GM23248 (cell line): Measurements from ENCODE around the gene NBPF3. TPM values are rescaled to one million over a fixed set of nuclear protein-coding genes. Genes with fewer than 3 reads are reported as not detected.
"Not testable (repeated sequence)": the region's sequence is repeated elsewhere in the genome, so short reads cannot be mapped to it uniquely, and the experiment has no call there.

Experiments
- DNase-seq: peaks from one replicate; pipeline ENCODE4 v3.0.0-alpha.2; 2015
- H2AFZ ChIP-seq: fragments of 200-600 bp; sonication (generic); 2 replicates; pipeline ENCODE4 v1.6.1; 2016; ENCODE audit warnings: antibody characterized with exemption
- H3F3A ChIP-seq: fragments of 200-600 bp; sonication (generic); 2 replicates; pipeline ENCODE4 v1.6.1; 2016; ENCODE audit warnings: mild to moderate bottlenecking, antibody characterized with exemption, mixed run types; ENCODE audit not compliant: insufficient read depth
- H3K27ac ChIP-seq: fragments of 200-600 bp; sonication (generic); 2 replicates; pipeline ENCODE4 v1.5.1; 2016; ENCODE audit warnings: mild to moderate bottlenecking
- H3K27me3 ChIP-seq: fragments of 200-600 bp; sonication (generic); replicated peaks from 2 replicates; pipeline ENCODE4 v1.6.1; 2016; ENCODE audit warnings: mild to moderate bottlenecking; ENCODE audit not compliant: insufficient read depth
- H3K36me3 ChIP-seq: fragments of 200-600 bp; sonication (generic); 2 replicates; pipeline ENCODE4 v1.6.1; 2016; ENCODE audit warnings: low read depth, mild to moderate bottlenecking
- H3K4me1 ChIP-seq: fragments of 200-600 bp; sonication (generic); 2 replicates; pipeline ENCODE4 v1.6.1; 2016; ENCODE audit warnings: mild to moderate bottlenecking; ENCODE audit not compliant: insufficient read depth
- H3K4me2 ChIP-seq: fragments of 200-600 bp; sonication (generic); one replicate; pipeline ENCODE4 v1.6.1; 2016; ENCODE audit warnings: mild to moderate bottlenecking; ENCODE audit not compliant: unreplicated experiment
- H3K4me3 ChIP-seq: fragments of 200-600 bp; sonication (generic); 2 replicates; pipeline ENCODE4 v1.5.1; 2016; ENCODE audit warnings: mild to moderate bottlenecking
- H3K79me2 ChIP-seq: fragments of 200-600 bp; sonication (generic); 2 replicates; pipeline ENCODE4 v1.6.1; 2016; ENCODE audit warnings: mild to moderate bottlenecking; ENCODE audit not compliant: insufficient read depth
- H3K9ac ChIP-seq: fragments of 200-600 bp; sonication (generic); 2 replicates; pipeline ENCODE4 v1.6.1; 2016; ENCODE audit warnings: mild to moderate bottlenecking
- H3K9me2 ChIP-seq: fragments of 200-600 bp; sonication (generic); 2 replicates; pipeline ENCODE4 v1.6.1; 2016; ENCODE audit warnings: mixed run types, mild to moderate bottlenecking, moderate library complexity; ENCODE audit not compliant: insufficient read depth
- H3K9me3 ChIP-seq: fragments of 200-600 bp; sonication (generic); one replicate; pipeline ENCODE4 v1.6.1; 2017; ENCODE audit warnings: low read depth
- H4K20me1 ChIP-seq: fragments of 200-600 bp; sonication (generic); 2 replicates; pipeline ENCODE4 v1.6.0; 2016; ENCODE audit not compliant: insufficient read depth
- EZH2 ChIP-seq: fragments of 200-600 bp; sonication (generic); IDR thresholded peaks from 2 replicates; pipeline ENCODE4 v1.6.1; 2018; ENCODE audit warnings: antibody characterized with exemption, mild to moderate bottlenecking; ENCODE audit not compliant: insufficient read depth, poor library complexity, severe bottlenecking
- EZH2phosphoT487 ChIP-seq: fragments of 200-600 bp; sonication (generic); IDR thresholded peaks from 2 replicates; pipeline ENCODE4 v1.6.1; 2018; ENCODE audit warnings: antibody characterized with exemption, moderate library complexity, mild to moderate bottlenecking, low read depth; ENCODE audit not compliant: insufficient read depth
- WGBS, 2 experiments: methylation state at CpG; one replicate each; pipeline ENCODE4 v1.1.6; 2015 to 2017; ENCODE audit warnings: low lambda C conversion rate in 2 of 2, low coverage in 1 of 2; ENCODE audit errors: missing lambda C conversion rate in 2 of 2; 5-methylcytosine and 5-hydroxymethylcytosine counted together
- in situ Hi-C: fragments of 300-500 bp; cut with MboI; formaldehyde crosslinking; loops from 2 replicates; pipeline ENCODE4 v1.15.0; 2020
- polyA plus RNA-seq: library from polyadenylated mRNA; unstranded; fragments of >200 nt; fragmentation: Nextera tagmentation; extraction: Ambion mirVana; gene quantifications from 2 replicates; pipeline ENCODE4 v1.2.1, GENCODE V29; 2016
- total RNA-seq: library from RNA; depleted of rRNA; stranded (reverse); fragments of >200 nt; shearing (Covaris generic); gene quantifications from 2 replicates; pipeline ENCODE4 v1.2.3, GENCODE V29; 2014

Gene NBPF3
- total and polyA plus RNA-seq, 2 experiments from 2014 or later = 8.9 to 14.1 TPM

GRCh38 chr1:21439345-21439720 lies 604 bp upstream of the NBPF3 start:
- H3K4me3 ChIP-seq = peak overlapping the region; percentile 83
- H3K9me3 ChIP-seq = no peaks in the 10 kb centered on the region
- no peak for DNase-seq
- no peaks in the 10 kb centered on the region for H3F3A ChIP-seq
- H3K27me3 ChIP-seq = no peaks in the 10 kb centered on the region
- 27 to 31% methylated on average over 7 of the region's 7 CpGs for WGBS, 2 experiments
- H3K9ac ChIP-seq = peak overlapping the region; percentile 71
- H2AFZ ChIP-seq = peak overlapping the region; percentile 89
- H3K4me1 ChIP-seq = 0 out of 2 replicates have a peak, but pooled peaks cover 4% of the 10 kb centered on the region
- peaks cover 35% of the 10 kb centered on the region for H3K79me2 ChIP-seq
- peak overlapping the region; percentile 83 for H3K4me2 ChIP-seq
- in situ Hi-C loops = no loop called here
- H3K36me3 ChIP-seq = no peaks in the 10 kb centered on the region
- H3K27ac ChIP-seq = no peak overlapping the region
- TF ChIP-seq EZH2phosphoT487 = no peak
- no peak for TF ChIP-seq EZH2
- 0 out of 2 replicates have a peak, but pooled peaks cover 3% of the 10 kb centered on the region for H4K20me1 ChIP-seq
- H3K9me2 ChIP-seq = no peaks in the 10 kb centered on the region

DNA sequence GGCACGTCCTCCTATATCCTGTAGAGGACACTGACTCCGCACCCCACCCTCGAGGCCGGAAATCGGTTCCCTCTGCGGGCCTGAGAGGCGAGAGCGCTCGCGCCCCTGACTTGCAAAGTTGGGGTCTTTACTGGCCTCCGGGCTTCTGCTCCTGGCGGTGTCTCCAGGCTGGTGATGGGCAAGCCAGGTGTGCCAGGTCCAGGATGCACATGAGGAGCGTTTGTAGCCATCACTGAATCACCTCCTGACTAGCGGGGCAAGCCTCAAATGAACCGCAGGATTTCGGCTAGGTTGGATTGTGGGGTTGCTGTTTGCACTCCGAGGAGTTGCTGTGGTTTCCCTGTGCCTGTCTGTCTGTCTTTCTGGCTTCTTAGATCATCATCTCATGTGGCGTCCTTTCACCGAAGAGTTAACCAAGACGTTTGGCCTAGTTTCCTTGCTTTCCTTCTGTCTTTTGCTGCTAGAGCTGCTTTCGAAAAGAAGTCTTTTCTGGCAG lies 741 bp downstream of the NBPF3 start:
- Histone ChIP-seq H3K4me2 (peak overlapping the region; percentile 83), H3K79me2 (peaks cover 42% of the 10 kb centered on the region), H2AFZ (peak overlapping the region; percentile 89), H3K9ac (peak overlapping the region; percentile 71), H3K4me3 (peak overlapping the region; percentile 83)
- H3K27me3 ChIP-seq, in situ Hi-C loops, H4K20me1 ChIP-seq, H3K9me3 ChIP-seq, H3K9me2 ChIP-seq, H3K27ac ChIP-seq, H3K36me3 ChIP-seq, H3K4me1 ChIP-seq, H3F3A ChIP-seq: not testable (repeated sequence)
- WGBS, 2 experiments = 4% methylated on average over 20 to 21 of the region's 21 CpGs
- peak; percentile 61 for DNase-seq

DNA sequence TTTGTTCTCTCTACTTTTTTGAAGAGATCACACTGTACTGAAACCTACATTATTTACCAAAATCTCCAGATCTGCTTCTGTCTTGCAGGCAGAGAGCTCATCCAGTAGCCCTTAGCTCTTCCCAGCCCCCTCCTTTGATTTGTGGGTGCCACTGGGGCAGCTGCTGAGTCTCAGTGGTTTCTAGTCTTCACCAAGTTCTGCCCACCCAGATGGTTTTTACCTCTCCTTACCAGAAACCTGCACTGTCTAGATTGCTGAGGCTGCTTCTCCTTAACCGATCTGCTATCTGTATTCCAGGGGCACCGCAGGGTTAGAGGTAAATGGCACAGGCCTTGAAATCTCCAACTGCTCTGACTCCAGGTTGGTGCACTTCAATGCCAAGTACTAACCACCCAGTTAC lies 6.7 kb downstream of the NBPF3 start:
- H3K9me3 ChIP-seq, DNase-seq, H3K27ac ChIP-seq, H3K27me3 ChIP-seq, H3K9ac ChIP-seq, H3K36me3 ChIP-seq, H3K9me2 ChIP-seq, H3K4me2 ChIP-seq, in situ Hi-C loops, H4K20me1 ChIP-seq, H2AFZ ChIP-seq, H3K4me3 ChIP-seq: not testable (repeated sequence)
- H3K79me2 ChIP-seq = peaks cover 34% of the 10 kb centered on the region
- WGBS, 2 experiments = 98 to 100% methylated on average over 2 of the region's 2 CpGs
- H3K4me1 ChIP-seq = peaks cover 17% of the 10 kb centered on the region
- H3F3A ChIP-seq = peaks cover 19% of the 10 kb centered on the region

DNA sequence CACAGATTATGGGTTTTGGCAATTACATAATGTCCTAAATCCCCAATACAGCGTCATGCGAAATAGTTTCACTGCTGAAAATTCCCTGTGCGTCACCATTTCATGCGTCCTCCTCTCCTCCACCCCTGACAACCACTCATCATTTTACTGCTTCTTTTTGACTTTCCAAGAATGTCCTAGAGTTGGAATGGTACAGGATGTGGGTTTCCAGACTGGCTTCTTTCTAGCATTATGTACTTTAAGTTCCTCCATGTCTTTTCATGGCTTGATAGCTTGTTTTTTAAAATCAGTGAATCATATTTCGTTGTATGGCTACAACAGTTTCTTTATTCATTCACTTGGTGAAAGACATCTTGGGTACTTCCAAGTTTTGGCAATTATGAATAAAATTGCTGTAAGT lies 7.4 kb downstream of the NBPF3 start:
- DNase-seq = no peak

GRCh38 chr1:21449906-21450305 lies 10.0 kb downstream of the NBPF3 start:
- Histone ChIP-seq H3K27me3 (no peaks in the 10 kb centered on the region), H3K4me3 (no peak overlapping the region), H3K9me2 (no peaks in the 10 kb centered on the region), H3K9ac (no peak overlapping the region), H3F3A (peaks cover 45% of the 10 kb centered on the region), H3K4me2 (no peak overlapping the region), H3K27ac (no peak overlapping the region), H3K36me3 (0 out of 2 replicates have a peak, but pooled peaks cover 3% of the 10 kb centered on the region), H3K4me1 (peaks cover 46% of the 10 kb centered on the region), H3K79me2 (peaks cover 1% of the 10 kb centered on the region; the same call in 1 of the 2 replicates), H2AFZ (no peak overlapping the region), H3K9me3 (no peaks in the 10 kb centered on the region), H4K20me1 (no peaks in the 10 kb centered on the region)
- no peak for DNase-seq
- WGBS, 2 experiments = 95 to 96% methylated on average over 1 of the region's 1 CpG
- in situ Hi-C loops = no loop called here
- no peak for TF ChIP-seq EZH2phosphoT487
- no peak for TF ChIP-seq EZH2

More for the DNA sequence above, 7.4 kb downstream of the NBPF3 start:
- 90 to 95% methylated on average over 5 of the region's 5 CpGs for WGBS, 2 experiments
- 0 out of 2 replicates have a peak, but pooled peaks cover 3% of the 10 kb centered on the region for H3K36me3 ChIP-seq
- H4K20me1 ChIP-seq = 0 out of 2 replicates have a peak, but pooled peaks cover 3% of the 10 kb centered on the region
- no peak overlapping the region for H3K27ac ChIP-seq
- no peaks in the 10 kb centered on the region for H3K9me3 ChIP-seq
- peaks cover 25% of the 10 kb centered on the region for H3F3A ChIP-seq
- no peaks in the 10 kb centered on the region for H3K27me3 ChIP-seq
- TF ChIP-seq EZH2 (no peak), EZH2phosphoT487 (no peak)
- in situ Hi-C loops = no loop called here
- H3K9ac ChIP-seq = no peak overlapping the region
- H3K4me3 ChIP-seq = no peak overlapping the region
- peaks cover 24% of the 10 kb centered on the region for H3K4me1 ChIP-seq
- H3K79me2 ChIP-seq = peaks cover 27% of the 10 kb centered on the region
- no peaks in the 10 kb centered on the region for H3K9me2 ChIP-seq
- no peak overlapping the region for H2AFZ ChIP-seq
- H3K4me2 ChIP-seq = no peak overlapping the region
